Osteoblast (primary cell): ENCODE data around the gene CLCN5. TPM values are rescaled to one million over a fixed set of nuclear protein-coding genes. Genes with fewer than 3 reads are reported as not detected.

ENCODE experiments used
- DNase-seq: peaks from one replicate; pipeline ENCODE4 v3.0.0; 2011; ENCODE audit warnings: low spot score, mixed read lengths; ENCODE audit not compliant: insufficient read length; ENCODE audit errors: missing footprints
- H2AFZ ChIP-seq: 2 replicates; pipeline ENCODE4 v1.6.0; 2011; ENCODE audit warnings: mild to moderate bottlenecking, low read length
- H3K27ac ChIP-seq: 2 replicates; pipeline ENCODE4 v1.5.1; 2011; ENCODE audit warnings: mild to moderate bottlenecking, low read depth, low read length, moderate library complexity
- H3K27me3 ChIP-seq: 2 replicates; pipeline ENCODE4 v1.6.0; 2012; ENCODE audit warnings: mild to moderate bottlenecking, control low read depth, inconsistent platforms, low read length, moderate library complexity; ENCODE audit not compliant: insufficient read depth
- H3K36me3 ChIP-seq: 2 replicates; pipeline ENCODE4 v1.5.1; 2011; ENCODE audit warnings: mild to moderate bottlenecking, low read length, control low read depth, moderate library complexity; ENCODE audit not compliant: insufficient read depth
- H3K4me1 ChIP-seq: 2 replicates; pipeline ENCODE4 v1.5.1; 2011; ENCODE audit warnings: mild to moderate bottlenecking, low read length, control low read depth, moderate library complexity; ENCODE audit not compliant: insufficient read depth
- H3K4me2 ChIP-seq: 2 replicates; pipeline ENCODE4 v1.6.0; 2011; ENCODE audit warnings: mild to moderate bottlenecking, low read length; ENCODE audit not compliant: insufficient read depth
- H3K4me3 ChIP-seq: fragments of 200-600 bp; sonication (generic); 3 replicates; pipeline ENCODE4 v1.5.1; 2012; ENCODE audit warnings: mild to moderate bottlenecking, low read length, inconsistent platforms; ENCODE audit not compliant: insufficient read depth
- H3K79me2 ChIP-seq: 2 replicates; pipeline ENCODE4 v1.6.0; 2012; ENCODE audit warnings: mild to moderate bottlenecking, low read length, control low read depth, inconsistent platforms; ENCODE audit not compliant: insufficient read depth
- H3K9me3 ChIP-seq: 2 replicates; pipeline ENCODE4 v1.5.1; 2011; ENCODE audit warnings: low read depth, low read length, control low read depth
- H4K20me1 ChIP-seq: 2 replicates; pipeline ENCODE4 v1.6.0; 2012; ENCODE audit warnings: mild to moderate bottlenecking, low read length, control low read depth; ENCODE audit not compliant: insufficient read depth
- total RNA-seq: library from RNA; depleted of rRNA; stranded (reverse); fragments of >200 nt; gene quantifications from 2 replicates; pipeline ENCODE4 v1.2.3, GENCODE V29; 2012
- TF ChIP-seq, protein P1 (sequence below): IDR thresholded peaks from 2 replicates; pipeline ENCODE4 v1.5.1; 2011; ENCODE audit warnings: mild to moderate bottlenecking, low read depth, low read length, moderate library complexity; ENCODE audit errors: extremely low read depth

CLCN5 gene
- total RNA-seq, 1 donor, result 13.0 TPM

- TF ChIP-seq, protein P1, sequence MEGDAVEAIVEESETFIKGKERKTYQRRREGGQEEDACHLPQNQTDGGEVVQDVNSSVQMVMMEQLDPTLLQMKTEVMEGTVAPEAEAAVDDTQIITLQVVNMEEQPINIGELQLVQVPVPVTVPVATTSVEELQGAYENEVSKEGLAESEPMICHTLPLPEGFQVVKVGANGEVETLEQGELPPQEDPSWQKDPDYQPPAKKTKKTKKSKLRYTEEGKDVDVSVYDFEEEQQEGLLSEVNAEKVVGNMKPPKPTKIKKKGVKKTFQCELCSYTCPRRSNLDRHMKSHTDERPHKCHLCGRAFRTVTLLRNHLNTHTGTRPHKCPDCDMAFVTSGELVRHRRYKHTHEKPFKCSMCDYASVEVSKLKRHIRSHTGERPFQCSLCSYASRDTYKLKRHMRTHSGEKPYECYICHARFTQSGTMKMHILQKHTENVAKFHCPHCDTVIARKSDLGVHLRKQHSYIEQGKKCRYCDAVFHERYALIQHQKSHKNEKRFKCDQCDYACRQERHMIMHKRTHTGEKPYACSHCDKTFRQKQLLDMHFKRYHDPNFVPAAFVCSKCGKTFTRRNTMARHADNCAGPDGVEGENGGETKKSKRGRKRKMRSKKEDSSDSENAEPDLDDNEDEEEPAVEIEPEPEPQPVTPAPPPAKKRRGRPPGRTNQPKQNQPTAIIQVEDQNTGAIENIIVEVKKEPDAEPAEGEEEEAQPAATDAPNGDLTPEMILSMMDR, result no peak
- Histone ChIP-seq H3K36me3 (no peaks in the 10 kb centered on the region), H3K27ac (no peak overlapping the region), H4K20me1 (no peaks in the 10 kb centered on the region), H3K9me3 (no peaks in the 10 kb centered on the region), H3K4me2 (no peak overlapping the region), H3K27me3 (no peaks in the 10 kb centered on the region), H2AFZ (no peak overlapping the region), H3K4me3 (no peak overlapping the region), H3K4me1 (no peaks in the 10 kb centered on the region), H3K79me2 (no peaks in the 10 kb centered on the region)
- DNase-seq, result no peak
These were observed 25.4 kb downstream of the CLCN5 start for GRCh38 chrX:49947781-49948180.

DNA sequence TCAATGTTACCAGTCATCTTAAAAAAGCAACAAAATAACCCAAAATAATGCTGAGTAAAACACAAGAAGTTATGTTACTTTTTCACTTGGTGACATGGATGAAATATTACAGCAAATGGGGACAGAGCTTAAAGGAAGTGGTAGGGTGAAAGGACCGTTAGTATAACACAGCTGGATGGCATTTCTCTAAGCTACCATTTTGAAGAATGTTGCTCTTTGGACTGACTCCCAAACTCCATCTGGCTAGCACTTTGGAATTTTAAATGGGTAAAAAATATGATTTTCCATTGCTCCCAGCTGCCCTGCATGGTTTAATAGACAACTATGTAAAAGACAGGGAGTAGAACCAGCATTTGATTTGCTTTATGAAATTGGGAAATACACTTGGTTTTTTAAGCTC, 27.6 kb downstream of the CLCN5 start:
- Histone ChIP-seq H3K36me3 (no peaks in the 10 kb centered on the region), H2AFZ (no peak overlapping the region), H3K27ac (no peak overlapping the region), H3K27me3 (no peaks in the 10 kb centered on the region), H3K79me2 (no peaks in the 10 kb centered on the region), H4K20me1 (no peaks in the 10 kb centered on the region), H3K4me2 (no peak overlapping the region), H3K4me3 (no peak overlapping the region), H3K9me3 (no peaks in the 10 kb centered on the region), H3K4me1 (no peaks in the 10 kb centered on the region)
- TF ChIP-seq, protein P1, result no peak
- no peak for DNase-seq

- H3K4me1 ChIP-seq, result no peaks in the 10 kb centered on the region
- no peak overlapping the region for H3K4me2 ChIP-seq
- H4K20me1 ChIP-seq, result no peaks in the 10 kb centered on the region
- no peaks in the 10 kb centered on the region for H3K36me3 ChIP-seq
- no peak for DNase-seq
- TF ChIP-seq, protein P1, result no peak
- no peaks in the 10 kb centered on the region for H3K27me3 ChIP-seq
- no peak overlapping the region for H3K27ac ChIP-seq
- H3K79me2 ChIP-seq, result no peaks in the 10 kb centered on the region
- no peak overlapping the region for H3K4me3 ChIP-seq
- no peaks in the 10 kb centered on the region for H3K9me3 ChIP-seq
- no peak overlapping the region for H2AFZ ChIP-seq
These were observed 29.3 kb downstream of the CLCN5 start for GRCh38 chrX:49951524-49952193.

- no peak for DNase-seq
These were observed 33.9 kb downstream of the CLCN5 start for GRCh38 chrX:49956313-49956712.

More at GRCh38 chrX:49956313-49956712, 33.9 kb downstream of the CLCN5 start:
- no peak overlapping the region for H3K4me2 ChIP-seq
- H3K4me1 ChIP-seq, result no peaks in the 10 kb centered on the region
- no peaks in the 10 kb centered on the region for H3K79me2 ChIP-seq
- H3K27ac ChIP-seq, result no peak overlapping the region
- TF ChIP-seq, protein P1, result no peak
- H3K36me3 ChIP-seq, result no peaks in the 10 kb centered on the region
- no peaks in the 10 kb centered on the region for H3K27me3 ChIP-seq
- H2AFZ ChIP-seq, result no peak overlapping the region
- H3K9me3 ChIP-seq, result no peaks in the 10 kb centered on the region
- H3K4me3 ChIP-seq, result no peak overlapping the region
- no peaks in the 10 kb centered on the region for H4K20me1 ChIP-seq
